ENCODE results near the gene MSANTD1.
"Not testable (repeated sequence)": the region's sequence is repeated elsewhere in the genome, so short reads cannot be mapped to it uniquely, and the experiment has no call there.

Gene MSANTD1

DNA sequence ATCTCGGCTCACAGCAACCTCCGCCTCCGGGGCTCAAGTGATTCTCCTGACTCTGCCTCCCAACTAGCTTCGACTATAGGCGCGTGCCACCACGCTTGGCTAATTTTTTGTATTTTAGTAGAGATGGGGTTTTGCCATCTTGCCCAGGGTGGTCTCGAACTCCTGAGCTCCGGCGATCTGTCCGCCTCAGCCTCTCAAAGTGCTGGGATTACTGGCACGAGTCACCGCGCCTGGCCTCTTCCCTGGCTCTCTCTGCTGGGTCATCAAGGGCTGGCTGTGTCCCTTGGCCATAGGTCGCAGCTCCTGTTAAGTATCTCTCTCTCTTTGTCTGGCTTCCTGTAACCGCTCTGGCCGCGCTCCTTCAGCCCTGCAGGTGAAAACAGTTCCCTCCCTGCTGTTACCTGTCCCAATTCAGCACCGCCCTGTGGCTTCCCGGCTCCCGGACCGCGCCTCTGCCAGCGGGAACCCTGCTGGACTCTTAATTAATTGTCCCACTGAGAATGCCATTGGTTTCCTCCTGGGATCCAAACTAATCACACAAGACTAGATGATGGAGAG is 42.5 kb downstream of the MSANTD1 start:
- DNase-seq, result no peak

DNA sequence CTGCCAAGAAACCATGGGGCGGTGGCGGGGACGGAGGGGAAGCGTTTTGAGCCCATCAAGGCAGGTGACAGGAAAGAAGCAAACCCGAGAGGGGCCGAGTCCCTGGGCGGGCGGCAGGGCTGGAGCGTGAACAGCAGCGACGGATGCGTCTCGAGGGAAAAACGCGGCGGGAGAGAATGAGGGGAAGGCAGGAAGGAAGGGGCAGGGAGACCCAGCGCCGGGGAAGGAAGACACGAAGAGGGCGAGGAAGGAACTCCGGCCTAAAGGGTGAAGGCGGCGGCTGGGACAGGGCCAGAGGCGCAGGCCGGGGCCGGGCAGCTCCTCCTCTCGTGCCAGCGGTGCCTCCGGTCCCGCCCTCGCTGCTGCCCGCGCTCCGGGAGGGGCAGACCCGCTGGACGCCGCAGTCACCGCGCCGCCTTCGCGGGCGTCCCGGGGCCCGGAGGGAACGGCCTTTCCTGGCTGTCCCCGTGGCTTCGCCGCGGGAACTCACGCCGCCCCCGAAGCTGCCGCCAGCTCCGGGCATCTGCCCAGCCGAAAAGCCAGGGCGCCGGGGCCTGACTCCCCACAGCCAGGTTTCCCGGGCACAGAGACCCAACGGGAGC is 43.1 kb downstream of the MSANTD1 start:
- DNase-seq, result peak in 1 of 5 experiments; percentile 17

DNA sequence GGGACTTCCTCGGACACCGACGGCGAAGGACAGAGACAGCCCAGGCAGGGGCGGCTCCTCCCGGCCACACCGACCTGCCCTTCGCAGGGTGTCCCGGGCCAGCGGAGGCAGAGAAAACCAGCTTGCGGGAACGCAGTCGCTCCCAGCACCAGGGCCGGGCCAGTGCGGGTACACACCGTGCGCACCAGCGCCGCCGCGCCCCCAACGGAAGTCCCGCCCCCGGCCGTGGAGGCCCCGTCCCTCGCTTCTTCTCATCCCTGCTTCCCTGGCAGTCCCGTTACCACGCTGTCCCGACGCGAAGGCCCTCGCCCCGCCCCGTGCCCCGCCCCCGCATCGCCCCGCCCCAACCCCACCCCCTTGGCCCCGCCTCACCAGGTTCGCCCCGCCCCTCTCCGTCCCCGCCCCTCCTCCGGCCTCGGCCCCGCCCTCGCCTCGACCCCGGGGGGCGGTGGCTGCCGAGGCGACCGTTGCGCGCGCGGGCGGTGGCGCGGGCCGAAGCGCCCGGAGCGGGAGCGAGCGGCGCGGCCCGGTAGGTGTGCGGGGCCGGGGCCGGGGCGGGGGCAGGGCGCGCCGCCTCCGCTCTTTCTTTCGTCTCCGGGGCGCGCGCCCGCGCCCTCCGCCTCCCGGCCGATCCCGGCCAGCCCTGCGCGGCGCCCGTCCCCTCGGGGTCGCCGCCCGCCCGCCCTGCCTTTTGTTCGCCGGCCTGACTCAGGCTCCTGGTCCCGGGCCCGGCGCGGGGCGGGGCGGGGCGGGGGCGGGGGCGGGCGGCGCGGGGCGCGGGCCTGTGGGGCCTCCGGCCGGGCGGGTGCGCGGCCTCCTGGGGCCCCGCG is 43.8 kb downstream of the MSANTD1 start, which contains the start of gene RGS12:
Gene RGS12 (plus strand): TSS at position 451 of the 830 bp plus-strand sequence. CDS start 23,150 bp downstream, outside the sequence.
- peak; percentile 69 to 86 (median 81) for DNase-seq

- DNase-seq, result no peak
Observed at GRCh38 chr4:3293401-3294391, 44.7 kb downstream of the MSANTD1 start.

GRCh38 chr4:3294401-3295241 is 45.7 kb downstream of the MSANTD1 start:
- no peak for DNase-seq

GRCh38 chr4:3295837-3296624 is 47.1 kb downstream of the MSANTD1 start:
- DNase-seq, result no peak

- DNase-seq, result no peak
Observed at GRCh38 chr4:3296651-3297050, 47.7 kb downstream of the MSANTD1 start.

DNA sequence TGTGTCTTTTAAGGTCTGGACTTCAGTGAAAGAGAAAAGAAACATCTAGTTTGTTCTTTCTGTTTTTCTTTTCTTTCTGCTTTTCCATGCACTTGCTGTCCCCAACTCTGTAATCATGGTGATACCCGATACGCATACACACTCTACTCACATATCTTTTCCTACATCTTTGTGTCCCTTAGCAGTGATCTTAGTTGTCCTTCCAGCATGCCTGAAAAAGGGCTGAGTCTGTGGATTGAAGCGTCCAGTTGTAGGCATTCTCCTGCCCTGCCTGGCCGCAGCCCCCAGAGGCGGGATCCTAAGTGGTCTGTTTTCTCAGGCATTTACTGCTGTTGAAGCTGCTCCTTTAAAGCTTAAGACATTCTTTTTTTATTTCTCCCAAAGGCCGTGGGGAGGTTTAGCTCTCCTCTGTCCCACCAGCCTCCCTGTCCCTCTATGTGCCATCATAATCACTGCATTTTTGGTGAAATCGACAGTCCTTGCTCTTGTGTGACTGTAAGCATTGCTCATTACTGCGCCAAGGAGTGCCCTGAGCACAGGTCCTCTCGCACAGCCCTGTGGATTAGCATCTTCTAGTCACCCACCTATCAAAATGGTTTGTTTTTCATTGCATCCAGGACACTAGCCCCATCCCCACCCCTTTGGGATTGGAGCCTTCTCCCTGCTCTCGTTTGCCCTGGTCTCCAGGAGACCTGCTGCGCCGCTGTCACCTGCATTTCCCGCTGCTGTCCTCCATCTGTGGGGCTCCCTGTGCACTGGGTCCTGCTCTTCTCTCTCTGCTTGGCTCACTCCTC is 48.3 kb downstream of the MSANTD1 start:
- no peak for DNase-seq

GRCh38 chr4:3299122-3299975 is 50.4 kb downstream of the MSANTD1 start:
- no peak for DNase-seq

DNA sequence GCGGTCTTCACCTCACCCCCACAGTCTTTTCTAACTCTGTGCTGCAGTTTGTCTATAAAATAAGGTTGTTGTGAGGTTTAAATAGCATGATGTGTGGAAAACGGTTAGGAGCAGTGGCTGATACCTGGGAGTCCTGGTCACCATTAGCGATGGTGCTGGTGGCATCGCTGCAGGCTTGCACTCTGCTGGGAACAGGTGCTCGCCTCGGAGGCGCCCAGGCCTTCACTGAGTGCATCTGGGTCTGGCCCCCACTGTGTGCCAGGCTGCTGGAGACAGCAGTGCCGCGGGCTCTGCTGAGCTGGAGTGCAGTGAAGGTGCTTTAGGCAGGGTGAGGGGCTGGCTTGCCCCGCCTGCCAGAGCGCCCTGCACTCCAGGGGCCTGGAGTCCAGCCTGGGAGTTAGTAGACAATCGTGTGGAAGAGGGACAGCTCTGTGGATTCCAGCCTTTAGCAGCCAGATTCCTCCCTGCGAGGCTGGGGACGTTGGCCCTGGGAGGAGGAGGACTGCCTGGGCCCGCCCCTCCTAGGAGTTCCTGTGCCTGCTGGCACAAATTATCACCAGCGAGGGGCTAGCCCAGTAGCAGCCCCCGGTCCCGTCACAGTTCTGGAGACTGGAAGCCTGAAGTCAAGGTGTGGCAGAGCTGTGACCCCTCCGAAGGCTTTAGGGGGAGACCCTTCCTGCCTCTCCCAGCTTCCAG is 51.2 kb downstream of the MSANTD1 start:
- DNase-seq, result no peak

DNA sequence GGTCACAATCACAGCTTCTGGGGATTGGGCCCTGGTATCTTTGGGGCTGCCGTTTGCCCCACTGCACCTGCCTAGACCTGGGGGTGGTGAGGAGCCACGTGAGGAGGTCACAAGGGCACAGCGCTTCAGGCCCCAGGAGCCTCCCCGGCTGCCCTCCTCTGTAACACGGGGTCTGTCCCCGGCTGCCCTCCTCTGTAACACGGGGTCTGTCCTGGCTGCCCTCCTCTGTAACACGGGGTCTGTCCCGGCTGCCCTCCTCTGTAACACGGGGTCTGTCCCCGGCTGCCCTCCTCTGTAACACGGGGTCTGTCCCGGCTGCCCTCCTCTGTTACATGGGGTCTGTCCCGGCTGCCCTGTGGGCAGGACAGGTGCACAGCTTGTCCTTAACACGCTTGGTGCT is 51.9 kb downstream of the MSANTD1 start:
- not testable (repeated sequence) for DNase-seq

GRCh38 chr4:3301450-3302172 is 52.7 kb downstream of the MSANTD1 start:
- peak in 1 of 5 experiments; percentile 64 for DNase-seq

GRCh38 chr4:3302173-3302785 is 53.3 kb downstream of the MSANTD1 start:
- DNase-seq, result peak; percentile 55 to 95 (median 82)

DNA sequence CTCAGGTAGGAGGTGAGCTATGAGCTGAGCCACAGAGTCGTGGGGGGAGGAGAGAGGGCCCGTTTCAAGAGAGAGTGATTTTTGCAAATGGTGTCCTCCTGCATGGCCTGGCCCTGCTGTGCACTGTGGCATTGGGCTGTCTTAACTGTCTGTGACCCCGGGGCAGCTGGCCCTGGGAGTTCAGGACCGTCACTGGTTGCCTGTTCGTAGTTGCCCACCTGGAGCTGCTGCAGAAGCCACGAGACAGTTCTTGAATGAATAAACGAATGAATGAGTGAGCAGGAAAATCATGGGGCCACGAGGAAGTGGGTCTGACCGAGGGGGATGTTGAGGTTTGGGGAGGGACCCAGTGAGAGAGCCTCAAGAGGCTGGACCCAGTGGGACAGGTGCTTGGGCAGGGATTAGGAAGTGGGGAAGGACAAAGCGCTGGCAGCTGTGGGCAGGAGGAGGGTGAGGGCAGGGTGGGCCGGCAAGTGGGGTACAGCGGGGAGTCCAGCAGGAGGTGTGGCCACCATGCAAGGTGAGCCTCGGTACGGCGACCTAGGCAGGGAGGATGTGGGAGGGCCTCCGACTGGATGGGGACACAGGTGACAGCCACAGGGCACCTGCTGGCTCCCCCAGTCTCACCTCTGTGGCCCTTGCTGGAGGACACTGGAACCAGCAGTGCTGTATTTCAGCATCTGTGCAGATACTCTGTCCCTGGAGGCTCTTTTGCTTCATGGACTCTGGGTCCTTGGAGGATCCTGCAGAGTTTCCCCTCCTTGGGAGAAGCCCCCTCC is 54.0 kb downstream of the MSANTD1 start:
- DNase-seq, result peak in 1 of 5 experiments; percentile 68

DNA sequence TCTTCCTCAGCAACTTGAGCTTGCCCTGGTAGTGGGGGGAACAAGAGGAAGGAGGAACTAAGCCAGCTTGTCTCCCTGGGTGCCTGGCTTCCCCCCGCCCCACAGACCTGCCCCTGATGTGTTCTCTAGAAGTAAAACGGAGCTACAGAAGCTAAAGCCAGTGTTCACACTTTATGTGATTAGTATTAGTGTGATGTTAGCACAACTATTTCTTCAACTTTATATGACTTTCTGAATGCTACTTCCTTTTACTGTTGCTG is 54.5 kb downstream of the MSANTD1 start:
- DNase-seq, result no peak

DNA sequence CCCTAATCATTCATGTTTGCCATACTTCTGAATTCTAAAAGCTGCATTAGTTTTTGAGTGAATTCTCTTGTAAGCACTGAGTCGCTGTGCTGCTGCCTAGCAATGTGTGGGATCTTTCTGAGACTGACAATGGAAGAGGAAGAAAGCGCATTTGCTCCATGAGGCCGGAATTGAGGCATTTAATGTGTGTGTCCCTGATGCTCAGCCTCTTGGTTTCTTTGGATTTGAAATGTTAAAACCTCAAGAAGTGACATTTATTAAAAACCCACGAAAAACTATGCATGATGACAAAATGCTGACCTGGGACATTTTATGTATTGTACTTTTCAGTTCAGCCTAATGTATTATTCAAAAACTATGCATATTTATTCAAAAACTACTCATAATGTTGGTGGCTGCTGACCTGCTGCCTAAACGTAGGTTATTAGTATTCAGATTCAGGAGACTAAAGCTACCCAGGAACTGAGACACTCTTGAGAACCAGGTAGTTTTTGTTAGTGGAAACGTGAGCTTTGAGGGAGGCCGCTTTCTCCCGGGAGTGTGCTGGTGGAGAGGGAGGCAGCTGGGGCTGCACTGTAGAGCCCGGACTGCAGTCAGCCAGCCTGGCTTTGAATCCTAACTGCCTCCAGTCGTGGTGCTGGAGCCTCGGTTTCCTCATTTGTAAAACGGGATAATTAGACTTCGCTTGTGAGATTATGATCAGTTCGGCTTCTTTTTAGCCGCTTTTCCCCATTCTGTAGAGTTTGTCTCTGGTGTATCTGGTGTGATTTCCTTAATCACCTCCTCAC is 55.2 kb downstream of the MSANTD1 start:
- no peak for DNase-seq
